GM18505 (cell line): ENCODE measurements around the gene CYP46A1.
"Not testable (repeated sequence)": the region's sequence is repeated elsewhere in the genome, so short reads cannot be mapped to it uniquely, and the experiment has no call there.

Experiments used
- ATAC-seq: cut with Tn5 transposase; IDR thresholded peaks from one replicate; pipeline ENCODE4 v1.9.1; 2021; ENCODE audit not compliant: unreplicated experiment
- POLR2A ChIP-seq: IDR thresholded peaks from 4 replicates; pipeline ENCODE4 v1.6.1; 2011; ENCODE audit warnings: borderline replicate concordance; ENCODE audit not compliant: insufficient read depth, insufficient read length; ENCODE audit errors: extremely low read depth

Gene CYP46A1

GRCh38 chr14:99753225-99754140 is 69.4 kb downstream of the CYP46A1 start:
- TF ChIP-seq POLR2A: no peak
- no peak for ATAC-seq

GRCh38 chr14:99754141-99755067 is 70.3 kb downstream of the CYP46A1 start:
- no peak for ATAC-seq

GRCh38 chr14:99755068-99755405 is 70.9 kb downstream of the CYP46A1 start:
- TF ChIP-seq POLR2A: no peak
- no peak for ATAC-seq

More at GRCh38 chr14:99754141-99755067, 70.3 kb downstream of the CYP46A1 start:
- TF ChIP-seq POLR2A: no peak

- no peak for ATAC-seq
- no peak for TF ChIP-seq POLR2A
These were observed 71.8 kb downstream of the CYP46A1 start for GRCh38 chr14:99755629-99756603.

GRCh38 chr14:99756796-99757195 is 72.7 kb downstream of the CYP46A1 start:
- no peak for ATAC-seq
- no peak for TF ChIP-seq POLR2A

GRCh38 chr14:99757331-99758070 is 73.4 kb downstream of the CYP46A1 start:
- no peak for TF ChIP-seq POLR2A
- ATAC-seq: no peak

- no peak for ATAC-seq
- no peak for TF ChIP-seq POLR2A
These were observed 74.2 kb downstream of the CYP46A1 start for GRCh38 chr14:99758121-99758821.

- no peak for TF ChIP-seq POLR2A
These were observed 74.9 kb downstream of the CYP46A1 start for GRCh38 chr14:99758872-99759545.

GRCh38 chr14:99759546-99759925 is 75.4 kb downstream of the CYP46A1 start:
- no peak for ATAC-seq
- no peak for TF ChIP-seq POLR2A

More at GRCh38 chr14:99758872-99759545, 74.9 kb downstream of the CYP46A1 start:
- no peak for ATAC-seq

- no peak for TF ChIP-seq POLR2A
- ATAC-seq: no peak
These were observed 76.7 kb downstream of the CYP46A1 start for GRCh38 chr14:99760817-99761216.

- not testable (repeated sequence) for ATAC-seq
These were observed 78.8 kb downstream of the CYP46A1 start for GRCh38 chr14:99762911-99763310.
